ENCODE measurements around the gene FGD4.

Gene FGD4

DNA sequence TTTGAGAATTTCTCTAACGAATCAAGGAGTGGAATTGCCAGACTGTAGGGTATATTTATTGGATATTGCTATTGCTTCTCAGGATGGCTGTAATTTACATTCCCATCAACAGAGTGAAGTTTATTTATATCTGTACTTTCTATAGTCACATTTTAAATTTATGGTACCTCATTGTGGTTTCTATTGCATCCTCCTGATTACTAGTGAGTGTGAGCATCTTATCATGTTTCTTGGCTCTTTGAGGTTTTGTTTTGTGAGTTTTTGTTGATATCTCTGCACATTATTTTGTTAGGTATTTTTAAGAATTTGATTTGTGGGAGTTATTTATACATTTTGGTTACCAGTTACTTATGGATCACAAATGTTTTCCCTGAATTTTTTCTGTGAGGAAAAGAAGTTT, 293.7 kb downstream of the FGD4 start:
- DNase-seq: no peak
